Measurements from ENCODE around the gene SLC35G1. TPM values are rescaled to one million over a fixed set of nuclear protein-coding genes. Genes with fewer than 3 reads are reported as not detected.
A peak's percentile ranks its signal among the peaks of the same experiment; 100 is the strongest.

Gene SLC35G1
- total RNA-seq, 1 experiment from 2014 or later, result 5.6 TPM

DNA sequence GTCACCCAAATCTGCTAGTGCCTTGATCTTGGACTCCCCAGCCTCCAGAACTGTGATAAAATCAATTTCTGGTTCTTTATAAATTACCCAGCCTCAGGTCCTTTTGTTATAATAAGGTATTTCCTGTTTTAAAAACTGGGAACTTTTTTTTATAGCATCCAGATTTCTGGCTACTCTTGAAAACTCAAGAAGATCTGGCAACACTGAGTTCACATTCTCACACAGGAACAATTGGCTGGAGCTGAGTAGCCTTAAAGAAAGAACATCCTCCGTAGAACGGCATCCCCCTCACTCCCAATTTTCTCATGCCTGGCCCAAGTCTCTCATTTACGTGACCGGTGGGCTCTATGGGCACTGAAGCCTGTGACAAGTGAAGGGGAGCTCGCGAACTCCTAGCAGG lies 47.1 kb downstream of the SLC35G1 start:
- DNase-seq (ENCODE audit: low spot score), result no peak
- in situ Hi-C loops (cut with HindIII; ENCODE audit: low sequenced_read_pairs), result no loop called here

DNA sequence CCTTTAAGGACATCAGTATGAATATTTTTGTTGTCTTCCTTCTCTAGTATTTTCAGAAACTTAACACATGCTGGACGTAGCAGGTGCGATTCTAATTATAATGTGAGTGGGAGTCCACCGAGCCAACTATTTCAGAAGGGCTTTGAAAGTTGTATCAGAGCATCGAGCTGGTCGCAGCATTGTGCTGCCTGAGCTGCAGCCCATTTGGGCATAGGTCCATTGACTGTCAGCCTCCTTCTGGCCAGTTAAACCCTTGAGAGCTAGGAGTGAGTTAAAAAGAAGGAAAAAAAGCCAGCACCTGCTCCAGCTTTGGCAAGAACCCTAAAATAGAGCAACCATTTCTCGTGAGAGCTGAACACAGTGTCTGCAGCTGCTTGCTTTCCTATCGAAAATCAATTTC lies 47.8 kb downstream of the SLC35G1 start:
- in situ Hi-C loops (cut with HindIII; ENCODE audit: low sequenced_read_pairs), result no loop called here
- peak; percentile 4 for DNase-seq (ENCODE audit: low spot score)

DNA sequence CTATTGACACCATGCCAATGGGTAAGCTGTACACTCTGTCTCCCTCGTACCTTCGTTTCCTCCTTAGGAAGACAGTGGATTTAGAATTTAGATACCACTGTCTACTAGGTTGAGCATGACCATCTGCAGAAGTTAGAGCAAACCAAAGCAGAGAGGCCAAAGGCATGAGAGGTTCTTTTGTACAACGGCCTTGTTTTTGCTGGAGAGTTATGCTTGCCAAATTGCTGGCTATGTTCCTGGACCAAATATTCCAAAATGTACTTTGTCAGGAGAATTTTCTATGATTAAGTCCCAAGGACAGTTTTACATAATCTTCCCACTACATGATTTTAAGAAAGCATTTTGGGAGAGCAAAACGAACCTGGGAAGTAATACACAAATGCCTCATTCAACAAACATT lies 52.0 kb downstream of the SLC35G1 start:
- no peak for DNase-seq (ENCODE audit: low spot score)
- in situ Hi-C loops (cut with HindIII; ENCODE audit: low sequenced_read_pairs), result no loop called here

DNA sequence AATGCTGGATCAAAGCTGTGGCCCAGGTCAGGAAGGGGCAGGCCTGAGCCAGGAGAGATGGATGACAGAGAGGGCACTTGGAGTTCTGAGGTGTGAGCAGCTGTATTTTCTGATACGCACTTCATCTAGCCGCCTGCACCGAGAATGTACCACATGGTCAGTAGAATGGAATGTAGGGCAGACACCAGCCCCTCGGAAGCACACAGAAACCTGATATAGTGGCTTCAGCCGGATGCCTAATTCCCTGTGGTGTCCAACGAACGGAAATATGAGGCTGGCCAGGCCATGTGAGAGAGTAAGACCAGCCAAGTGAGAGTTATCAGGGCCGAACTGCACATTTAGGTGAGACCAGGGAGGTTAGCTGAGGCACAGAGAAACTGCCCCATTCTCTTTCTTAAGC lies 53.3 kb downstream of the SLC35G1 start:
- no peak for DNase-seq (ENCODE audit: low spot score)
- in situ Hi-C loops (cut with HindIII; ENCODE audit: low sequenced_read_pairs), result no loop called here

DNA sequence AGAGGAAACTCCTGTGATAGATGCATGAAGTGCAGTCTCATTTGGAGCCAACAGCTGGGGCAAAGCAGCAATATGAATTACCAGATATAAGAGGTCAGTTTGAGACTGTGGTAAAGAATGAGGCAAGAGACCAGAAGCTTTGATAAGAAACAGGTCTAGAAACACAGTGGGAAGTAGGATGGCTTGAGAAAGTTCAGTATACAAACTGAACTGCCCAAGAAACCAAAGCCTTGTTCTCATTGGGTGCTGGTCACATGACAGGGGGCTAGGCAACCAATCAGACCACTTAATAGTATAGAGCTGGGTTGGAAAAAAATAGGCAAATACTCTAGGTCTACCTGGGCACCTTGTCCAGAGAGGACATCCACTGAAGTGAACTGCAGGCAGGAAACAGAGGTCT lies 53.7 kb downstream of the SLC35G1 start:
- in situ Hi-C loops (cut with HindIII; ENCODE audit: low sequenced_read_pairs), result no loop called here
- no peak for DNase-seq (ENCODE audit: low spot score)

DNA sequence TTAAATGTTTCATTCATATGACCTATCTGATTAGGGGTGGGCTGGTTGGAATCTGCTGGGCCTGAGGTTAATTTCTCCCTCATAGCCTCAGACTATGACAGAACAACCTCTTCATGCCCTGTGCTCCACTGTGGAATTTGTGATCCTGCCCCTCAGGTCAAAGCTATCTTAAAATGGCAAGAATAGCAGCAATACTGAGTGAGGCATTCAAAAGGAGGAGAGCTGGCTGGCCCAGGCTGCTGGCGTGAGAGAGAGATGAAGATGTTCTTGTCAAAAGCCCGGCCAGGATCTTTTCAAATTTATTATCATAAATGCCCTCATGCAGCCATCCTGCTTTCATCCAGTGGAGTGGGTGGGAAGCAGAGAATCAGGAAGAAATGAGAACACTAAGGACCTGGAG lies 58.1 kb downstream of the SLC35G1 start:
- in situ Hi-C loops (cut with HindIII; ENCODE audit: low sequenced_read_pairs), result no loop called here
- DNase-seq (ENCODE audit: low spot score), result no peak

Other genes with a start within 250 kb of the SLC35G1 start
- 2.7 and 4.3 TPM in 2 replicates for gene FRA10AC1, start 191.4 kb upstream of the SLC35G1 start, total RNA-seq (2014; rRNA removed; shearing (Covaris generic))
- gene LGI1, start 136.0 kb upstream of the SLC35G1 start, total RNA-seq (2014; rRNA removed; shearing (Covaris generic)), result 71.8 and 92.7 TPM in 2 replicates
- 2.3 and 3.2 TPM in 2 replicates for gene PLCE1, start 100.0 kb downstream of the SLC35G1 start, total RNA-seq (2014; rRNA removed; shearing (Covaris generic))